ENCODE results near the gene NAMPT.
A peak's percentile ranks its signal among the peaks of the same experiment; 100 is the strongest.
"Not testable (repeated sequence)": the region's sequence is repeated elsewhere in the genome, so short reads cannot be mapped to it uniquely, and the experiment has no call there.

Gene NAMPT

GRCh38 chr7:106284714-106285050 is at the start of gene NAMPT:
TSS of gene NAMPT (minus strand) at chr7:106284983. CDS start at chr7:106284884, 99 bp downstream.
- DNase-seq: no peak

- DNase-seq: no peak
These were observed 47.4 kb upstream of the NAMPT start for GRCh38 chr7:106332201-106332600.

GRCh38 chr7:106331441-106332175 is 46.8 kb upstream of the NAMPT start:
- no peak for DNase-seq

- DNase-seq: no peak
These were observed 45.4 kb upstream of the NAMPT start for GRCh38 chr7:106329971-106330733.

- DNase-seq: no peak
These were observed 44.6 kb upstream of the NAMPT start for GRCh38 chr7:106329408-106329807.

GRCh38 chr7:106327538-106328481 is 43.0 kb upstream of the NAMPT start:
- DNase-seq: no peak

- DNase-seq: no peak
These were observed 42.1 kb upstream of the NAMPT start for GRCh38 chr7:106326594-106327537.

GRCh38 chr7:106324509-106324908 is 39.7 kb upstream of the NAMPT start:
- not testable (repeated sequence) for DNase-seq

GRCh38 chr7:106320254-106320770 is 35.5 kb upstream of the NAMPT start:
- DNase-seq: not testable (repeated sequence)

- DNase-seq: no peak
These were observed 33.7 kb upstream of the NAMPT start for GRCh38 chr7:106318482-106318881.

- no peak for DNase-seq
These were observed 33.2 kb upstream of the NAMPT start for GRCh38 chr7:106317971-106318370.

GRCh38 chr7:106316947-106317346 is 32.2 kb upstream of the NAMPT start:
- DNase-seq: no peak

- DNase-seq: no peak
These were observed 30.1 kb upstream of the NAMPT start for GRCh38 chr7:106314875-106315274.

GRCh38 chr7:106313966-106314365 is 29.2 kb upstream of the NAMPT start:
- DNase-seq: peak in 1 of 58 donors; percentile 1

- DNase-seq: no peak
These were observed 28.7 kb upstream of the NAMPT start for GRCh38 chr7:106313456-106313901.

GRCh38 chr7:106312906-106313305 is 28.1 kb upstream of the NAMPT start:
- no peak for DNase-seq

- DNase-seq: no peak
These were observed 27.5 kb upstream of the NAMPT start for GRCh38 chr7:106312099-106312871.

- no peak for DNase-seq
These were observed 24.6 kb upstream of the NAMPT start for GRCh38 chr7:106309362-106309761.

- no peak for DNase-seq
These were observed 21.5 kb upstream of the NAMPT start for GRCh38 chr7:106306256-106306655.

All from anterior cingulate cortex (tissue), 58 donors.